H1 (cell line): Measurements from ENCODE around the gene BRICD5. TPM values are rescaled to one million over a fixed set of nuclear protein-coding genes. Genes with fewer than 3 reads are reported as not detected.

Source experiments
- CTCF ChIA-PET: fragments of 300-600 bp; sonication (Branson Sonifier 250); formaldehyde crosslinking; loops from one replicate; lab custom pipeline; 2021; ENCODE audit not compliant: partially characterized antibody; lab: Charles Lee
- POLR2A ChIA-PET: fragments of 300-600 bp; sonication (Branson Sonifier 250); formaldehyde crosslinking; loops from one replicate; lab custom pipeline; 2021; ENCODE audit warnings: inconsistent platforms; ENCODE audit not compliant: partially characterized antibody; lab: Charles Lee
- DNase-seq, 2 experiments: peaks; one replicate each; pipeline versions ENCODE4 v3.0.0 to v3.0.0-alpha.2; 2010 to 2022; ENCODE audit warnings: low spot score in 2 of 2, low read depth in 1 of 2, mixed read lengths in 1 of 2
- FAIRE-seq: peaks from 2 replicates; lab custom pipeline; 2011; peaks lifted over from hg19 to GRCh38; lab: Jason Lieb, UNC
- H2AFZ ChIP-seq: 2 replicates; pipeline ENCODE4 v1.8.1; 2012; ENCODE audit warnings: low read length, inconsistent platforms
- H2AK5ac ChIP-seq: 2 replicates; pipeline ENCODE4 v1.6.1; 2013; ENCODE audit warnings: low read depth, low read length
- H2BK120ac ChIP-seq: replicated peaks from 2 replicates; pipeline ENCODE3; 2013; ENCODE audit warnings: low read depth, low read length, inconsistent platforms
- H2BK12ac ChIP-seq: 2 replicates; pipeline ENCODE4 v1.6.1; 2013; ENCODE audit warnings: low read depth, low read length
- H2BK15ac ChIP-seq: 2 replicates; pipeline ENCODE4 v1.6.1; 2013; ENCODE audit warnings: low read length
- H2BK20ac ChIP-seq: 2 replicates; pipeline ENCODE4 v1.6.1; 2013; ENCODE audit warnings: low read length
- H2BK5ac ChIP-seq: 2 replicates; pipeline ENCODE4 v1.6.1; 2013; ENCODE audit warnings: low read depth, low read length
- H3K14ac ChIP-seq: 2 replicates; pipeline ENCODE4 v1.6.1; 2013; ENCODE audit warnings: inconsistent platforms; ENCODE audit not compliant: insufficient read length
- H3K18ac ChIP-seq: 2 replicates; pipeline ENCODE4 v1.6.1; 2013; ENCODE audit warnings: low read length; ENCODE audit errors: extremely low read depth
- H3K23ac ChIP-seq: 2 replicates; pipeline ENCODE4 v1.6.1; 2013; ENCODE audit warnings: inconsistent platforms; ENCODE audit not compliant: insufficient read length
- H3K23me2 ChIP-seq: 2 replicates; pipeline ENCODE4 v1.6.1; 2013; ENCODE audit warnings: low read depth, low read length
- H3K27ac ChIP-seq: 2 replicates; pipeline ENCODE4 v1.6.1; 2011; ENCODE audit warnings: low read depth, low read length, inconsistent platforms
- H3K27me3 ChIP-seq, 4 experiments: replicated peaks in 1 of 4; 1 replicate in 1 of 4; 2 replicates in 3 of 4; pipeline versions ENCODE4 v1.6.1 to v1.8.1; 2011 to 2013; ENCODE audit warnings: low read length in 3 of 4, mild to moderate bottlenecking in 3 of 4, inconsistent platforms in 2 of 4, mixed read lengths in 2 of 4, moderate library complexity in 1 of 4; ENCODE audit not compliant: control insufficient read depth in 3 of 4, insufficient read depth in 3 of 4; ENCODE audit errors: extremely low read depth in 1 of 4
- H3K36me3 ChIP-seq, 4 experiments: 2 replicates each; pipeline versions ENCODE4 v1.6.1 to v1.8.1; 2011 to 2013; ENCODE audit warnings: mild to moderate bottlenecking in 4 of 4, low read length in 3 of 4, moderate library complexity in 2 of 4, control low read depth in 1 of 4, inconsistent platforms in 1 of 4; ENCODE audit not compliant: insufficient read depth in 4 of 4, control insufficient read depth in 2 of 4
- H3K4ac ChIP-seq: replicated peaks from 2 replicates; pipeline ENCODE3; 2013; ENCODE audit warnings: low read length, low read depth, mixed read lengths, inconsistent platforms; ENCODE audit not compliant: insufficient read length
- H3K4me1 ChIP-seq, 4 experiments: replicated peaks in 1 of 4; 1 replicate in 1 of 4; 2 replicates in 3 of 4; pipeline versions ENCODE4 v1.6.1 to v1.8.1; 2011 to 2013; ENCODE audit warnings: low read length in 3 of 4, inconsistent platforms in 2 of 4, mixed read lengths in 1 of 4; ENCODE audit not compliant: insufficient read depth in 4 of 4, control insufficient read depth in 3 of 4
- H3K4me2 ChIP-seq, 2 experiments: 2 replicates each; pipeline versions ENCODE4 v1.6.1 to v1.8.1; 2011 to 2013; ENCODE audit warnings: low read depth in 2 of 2, low read length in 2 of 2, control low read depth in 1 of 2, inconsistent platforms in 1 of 2, mild to moderate bottlenecking in 1 of 2; ENCODE audit not compliant: insufficient read depth in 1 of 2
- H3K4me3 ChIP-seq, 4 experiments: fragments of 200-600, 300-600 bp in 1 of 4; sonication (generic), shearing (Covaris generic), sonication (Bioruptor Twin) in 1 of 4; 2 replicates each; pipeline versions ENCODE4 v1.5.1 to v1.8.1; 2011 to 2016; ENCODE audit warnings: low read length in 4 of 4, low read depth in 3 of 4, control low read depth in 2 of 4, inconsistent platforms in 2 of 4, mild to moderate bottlenecking in 2 of 4, mixed read lengths in 1 of 4, moderate library complexity in 1 of 4; ENCODE audit not compliant: insufficient read depth in 2 of 4; ENCODE audit errors: extremely low read depth in 1 of 4
- H3K56ac ChIP-seq: replicated peaks from 2 replicates; pipeline ENCODE3; 2013; ENCODE audit warnings: low read depth, mild to moderate bottlenecking, mixed read lengths, low read length, inconsistent platforms; ENCODE audit not compliant: insufficient read length
- H3K79me1 ChIP-seq: 2 replicates; pipeline ENCODE4 v1.6.1; 2013; ENCODE audit warnings: low read depth, low read length, control low read depth
- H3K79me2 ChIP-seq, 2 experiments: 2 replicates each; pipeline versions ENCODE4 v1.6.1 to v1.8.1; 2012 to 2013; ENCODE audit warnings: low read length in 2 of 2, mild to moderate bottlenecking in 2 of 2, inconsistent platforms in 1 of 2; ENCODE audit not compliant: insufficient read depth in 2 of 2, control insufficient read depth in 1 of 2
- H3K9ac ChIP-seq, 4 experiments: replicated peaks in 1 of 4; 1 replicate in 1 of 4; 2 replicates in 3 of 4; pipeline versions ENCODE4 v1.6.1 to v1.8.1; 2011 to 2013; ENCODE audit warnings: low read depth in 3 of 4, low read length in 3 of 4, control low read depth in 2 of 4, mild to moderate bottlenecking in 2 of 4, moderate library complexity in 2 of 4, inconsistent platforms in 1 of 4; ENCODE audit errors: extremely low read depth in 1 of 4
- H3K9me3 ChIP-seq, 2 experiments: 2 replicates each; pipeline versions ENCODE4 v1.6.1 to v1.8.1; 2012 to 2013; ENCODE audit warnings: mild to moderate bottlenecking in 2 of 2, moderate library complexity in 2 of 2, control low read depth in 1 of 2, inconsistent platforms in 1 of 2, low read depth in 1 of 2, low read length in 1 of 2, mixed read lengths in 1 of 2; ENCODE audit not compliant: insufficient read depth in 2 of 2
- H4K20me1 ChIP-seq, 2 experiments: replicated peaks in 1 of 2; 2 replicates each; pipeline versions ENCODE3 to v1.8.1; 2011 to 2013; ENCODE audit warnings: inconsistent platforms in 2 of 2, low read length in 2 of 2, mild to moderate bottlenecking in 1 of 2; ENCODE audit not compliant: insufficient read depth in 2 of 2, control insufficient read depth in 1 of 2
- H4K5ac ChIP-seq: 2 replicates; pipeline ENCODE4 v1.6.1; 2013; ENCODE audit warnings: low read length, low read depth, mixed read lengths, inconsistent platforms; ENCODE audit not compliant: insufficient read length
- H4K8ac ChIP-seq: 2 replicates; pipeline ENCODE4 v1.8.0; 2013; ENCODE audit warnings: mild to moderate bottlenecking, moderate library complexity, low read length, inconsistent platforms; ENCODE audit not compliant: insufficient read depth; ENCODE audit errors: extremely low read depth
- H4K91ac ChIP-seq: replicated peaks from 2 replicates; pipeline ENCODE3; 2013; ENCODE audit warnings: low read length, mixed read lengths, inconsistent platforms; ENCODE audit not compliant: insufficient read length
- CBX5 ChIP-seq: fragments of 300-800, 300-1000 bp; sonication (generic); IDR thresholded peaks from 2 replicates; pipeline ENCODE4 v1.7.1; 2016; ENCODE audit warnings: antibody characterized with exemption, low read length, low read depth
- NRF1 ChIP-seq: IDR thresholded peaks from 2 replicates; pipeline ENCODE4 v1.6.1; 2011; ENCODE audit warnings: mild to moderate bottlenecking, low read depth, low read length, improper control_type of control experiment
- SIX5 ChIP-seq: IDR thresholded peaks from 2 replicates; pipeline ENCODE4 v1.6.1; 2011; ENCODE audit warnings: mild to moderate bottlenecking, low read depth, low read length
- TAF7 ChIP-seq: optimal IDR thresholded peaks from 2 replicates; pipeline ENCODE3; 2011; ENCODE audit warnings: low read depth, mild to moderate bottlenecking, inconsistent platforms, low read length, moderate library complexity, borderline replicate concordance
- ZNF274 ChIP-seq: IDR thresholded peaks from 2 replicates; pipeline ENCODE4 v1.7.0; 2012; ENCODE audit warnings: low read length, borderline replicate concordance; ENCODE audit errors: extremely low read depth
- WGBS, 2 experiments: shearing (Covaris generic) in 1 of 2; methylation state at CpG; one replicate each; pipeline versions ENCODE4 v1.1.6 to v1.1.7; 2013 to 2015; ENCODE audit warnings: low lambda C conversion rate in 2 of 2, mixed read lengths in 2 of 2, inconsistent platforms in 1 of 2, low coverage in 1 of 2, missing lambda C conversion rate in 1 of 2; ENCODE audit not compliant: insufficient replicate concordance in 2 of 2, insufficient coverage in 1 of 2, insufficient read length in 1 of 2; ENCODE audit errors: extremely low coverage in 1 of 2, missing lambda C conversion rate in 1 of 2; 5-methylcytosine and 5-hydroxymethylcytosine counted together
- polyA plus RNA-seq, 7 experiments: library from polyadenylated mRNA; depleted of rRNA in 3 of 7; stranded (reverse) in 5 of 7; unstranded in 2 of 7; fragments of >200 nt in 5 of 7; fragments of 200-250 nt in 2 of 7; gene quantifications; 1 replicate in 5 of 7; 2 replicates in 1 of 7; 4 replicates in 1 of 7; pipeline versions ENCODE4 v1.2.1 to v1.2.3, GENCODE V29; 2011 to 2013; ENCODE audit warnings: missing spikeins in 2 of 7, mixed read lengths in 2 of 7
- total RNA-seq: library from RNA; stranded (reverse); fragmentation: NEBNext Ultra II Directional; extraction: Animal tissue kit (Norgen Biotek cat#: 25700); gene quantifications from 2 replicates; pipeline ENCODE4 v1.2.1, GENCODE V29; 2021

The BRICD5 gene
- total and polyA plus RNA-seq, 2 of the 8 experiments (the other 6 are each of a cell fraction or from before 2014, with no cell fraction given): 8.5 to 14.2 TPM

DNA sequence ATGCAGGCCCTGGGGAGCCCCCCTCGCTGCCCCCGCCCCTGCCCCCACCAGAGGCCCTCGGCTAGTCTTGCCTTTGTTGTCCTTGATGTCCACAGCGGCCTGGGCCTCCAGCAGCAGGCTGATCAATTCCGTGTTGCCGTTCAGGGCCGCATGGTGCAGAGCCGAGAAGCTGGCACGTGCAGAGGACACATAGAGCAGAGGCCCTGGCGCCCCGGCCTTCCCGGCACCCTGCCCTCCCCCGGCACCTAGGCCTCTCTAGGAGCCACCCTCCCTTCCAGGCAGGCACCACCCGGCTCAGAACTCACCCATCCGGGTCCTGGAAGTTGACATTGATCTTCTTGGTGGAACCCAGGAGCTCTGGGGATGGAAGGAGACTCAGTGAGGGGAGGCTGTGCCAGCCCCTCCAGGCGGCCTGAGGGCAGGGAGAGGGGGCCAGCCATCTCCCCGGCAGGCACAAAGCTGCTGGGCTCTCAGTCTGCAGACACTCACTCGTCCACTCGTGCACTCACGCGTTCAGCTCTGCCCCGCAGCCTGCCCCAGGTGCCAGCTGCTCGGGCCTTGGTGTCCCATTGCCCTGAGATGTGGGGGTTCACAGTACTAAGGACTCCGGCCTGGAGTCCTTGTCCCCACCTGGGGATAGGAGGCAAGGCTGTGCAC lies 20.5 kb downstream of the BRICD5 start:
- Histone ChIP-seq H4K20me1 (peaks cover 4 to 11% of the 10 kb centered on the region in 2 experiments), H3K4ac (no peak overlapping the region), H3K27ac (no peak overlapping the region), H3K9me3 (no peaks in the 10 kb centered on the region), H3K9ac (no peak overlapping the region), H2BK12ac (no peak overlapping the region), H3K4me3 (no peak overlapping the region), H4K91ac (no peak overlapping the region), H3K23me2 (no peaks in the 10 kb centered on the region; the same call in 1 of the 2 replicates), H2AK5ac (no peak overlapping the region), H3K23ac (no peak overlapping the region), H4K8ac (no peak overlapping the region), H3K56ac (no peak overlapping the region), H3K79me1 (no peaks in the 10 kb centered on the region), H3K79me2 (no peaks in the 10 kb centered on the region), H4K5ac (no peak overlapping the region), H3K36me3 (no peaks in the 10 kb centered on the region), H2BK5ac (no peak overlapping the region), H3K27me3 (peaks cover 0 to under 1% (median 0%) of the 10 kb centered on the region in 4 experiments; a peak in 2 of 7 replicates), H3K4me1 (peaks cover 0 to 2% (median under 1%) of the 10 kb centered on the region in 4 experiments; a peak in 3 of 7 replicates), H2BK20ac (no peak overlapping the region), H2BK15ac (no peak overlapping the region), H3K18ac (no peak overlapping the region), H2BK120ac (no peak overlapping the region), H3K14ac (no peak overlapping the region), H3K4me2 (no peak overlapping the region), H2AFZ (no peak overlapping the region)
- 94% methylated on average over 20 of the region's 24 CpGs; no CpG with 5 or more reads in 1 of the 2 experiments for WGBS, 2 experiments
- ChIA-PET CTCF (interaction anchor here (0.7 to 1.9 kb wide), 3 partner anchors 21 to 49 kb away, joined by 3 to 4 read pairs (median 3); no protein-coding TSS in a partner anchor), POLR2A (interaction anchor here (0.6 to 2.4 kb wide), 8 partner anchors 8 to 197 kb away, joined by 3 to 12 read pairs (median 4); partner anchors contain the start of genes ECI1 and TRAF7)
- FAIRE-seq: no peak
- no peak for DNase-seq
- TF ChIP-seq TAF7 (no peak), NRF1 (no peak), CBX5 (no peak), SIX5 (no peak), ZNF274 (no peak)
- TF ChIP-seq, all 59 proteins: peak for 0
